Measurements from ENCODE around the gene PNKD.

Gene PNKD

GRCh38 chr2:218367415-218368149, 97.3 kb downstream of the PNKD start:
- POLR2A ChIA-PET (ENCODE audit: low non-redundant PET), result interaction anchor here (0.6 to 1.2 kb wide), 4 partner anchors 70 to 159 kb away, joined by 3 to 8 read pairs (median 4); partner anchors contain the start of gene PNKD
- DNase-seq (ENCODE audit: low spot score), result peak; percentile 75
- peak overlapping the region; percentile 74 for H3K27ac ChIP-seq

GRCh38 chr2:218368150-218368528, 97.8 kb downstream of the PNKD start:
- POLR2A ChIA-PET (ENCODE audit: low non-redundant PET), result no interaction called here
- H3K27ac ChIP-seq, result peak overlapping the region; percentile 74
- CTCF ChIA-PET, result no interaction called here
- no peak for TF ChIP-seq CTCF (conservative IDR thresholded peaks at IDR 0.05; ENCODE audit: low read depth)
- no peak for DNase-seq (ENCODE audit: low spot score)

More at GRCh38 chr2:218367415-218368149, 97.3 kb downstream of the PNKD start:
- CTCF ChIA-PET, result interaction anchor here (0.5 to 1.0 kb wide), 3 partner anchors 11 to 63 kb away, joined by 3 to 4 read pairs (median 4); partner anchors contain the start of gene CATIP
- no peak for TF ChIP-seq CTCF (conservative IDR thresholded peaks at IDR 0.05; ENCODE audit: low read depth)

GRCh38 chr2:218368621-218369153, 98.4 kb downstream of the PNKD start:
- ChIA-PET POLR2A (ENCODE audit: low non-redundant PET) (no interaction called here), CTCF (no interaction called here)
- DNase-seq (ENCODE audit: low spot score), result no peak
- H3K27ac ChIP-seq, result peak overlapping the region; percentile 17; the same call in 1 of the 2 replicates
- no peak for TF ChIP-seq CTCF (conservative IDR thresholded peaks at IDR 0.05; ENCODE audit: low read depth)

- ChIA-PET CTCF (no interaction called here), POLR2A (ENCODE audit: low non-redundant PET) (no interaction called here)
- DNase-seq (ENCODE audit: low spot score), result no peak
- no peak for TF ChIP-seq CTCF (conservative IDR thresholded peaks at IDR 0.05; ENCODE audit: low read depth)
- peak overlapping the region; percentile 17; the same call in 1 of the 2 replicates for H3K27ac ChIP-seq
Observed at GRCh38 chr2:218369330-218369729, 99.0 kb downstream of the PNKD start.

- CTCF ChIA-PET, result no interaction called here
- peak overlapping the region; percentile 31 for H3K27ac ChIP-seq
- TF ChIP-seq CTCF (conservative IDR thresholded peaks at IDR 0.05; ENCODE audit: low read depth), result no peak
- POLR2A ChIA-PET (ENCODE audit: low non-redundant PET), result no interaction called here
- DNase-seq (ENCODE audit: low spot score), result no peak
Observed at GRCh38 chr2:218370410-218371063, 100.2 kb downstream of the PNKD start.

GRCh38 chr2:218371983-218372350, 101.6 kb downstream of the PNKD start:
- ChIA-PET POLR2A (ENCODE audit: low non-redundant PET) (no interaction called here), CTCF (no interaction called here)
- TF ChIP-seq CTCF (conservative IDR thresholded peaks at IDR 0.05; ENCODE audit: low read depth), result no peak
- no peak overlapping the region for H3K27ac ChIP-seq
- no peak for DNase-seq (ENCODE audit: low spot score)

Data from RWPE1 (cell line).